HG02798 (cell line): ENCODE measurements around the gene NME1.
"Not testable (repeated sequence)": the region's sequence is repeated elsewhere in the genome, so short reads cannot be mapped to it uniquely, and the experiment has no call there.

Source experiments
- ATAC-seq: cut with Tn5 transposase; IDR thresholded peaks from one replicate; pipeline ENCODE4 v1.9.1; 2021; ENCODE audit warnings: mild to moderate bottlenecking; ENCODE audit not compliant: unreplicated experiment, poor library complexity

Gene NME1

GRCh38 chr17:51153210-51154072, at the start of gene NME1:
NME1 (plus strand) TSS chr17:51153559; CDS start chr17:51155655, 2,096 bp downstream.
- peak; percentile 96 for ATAC-seq

- no peak for ATAC-seq
Observed at GRCh38 chr17:51107778-51108177, 45.6 kb upstream of the NME1 start.

DNA sequence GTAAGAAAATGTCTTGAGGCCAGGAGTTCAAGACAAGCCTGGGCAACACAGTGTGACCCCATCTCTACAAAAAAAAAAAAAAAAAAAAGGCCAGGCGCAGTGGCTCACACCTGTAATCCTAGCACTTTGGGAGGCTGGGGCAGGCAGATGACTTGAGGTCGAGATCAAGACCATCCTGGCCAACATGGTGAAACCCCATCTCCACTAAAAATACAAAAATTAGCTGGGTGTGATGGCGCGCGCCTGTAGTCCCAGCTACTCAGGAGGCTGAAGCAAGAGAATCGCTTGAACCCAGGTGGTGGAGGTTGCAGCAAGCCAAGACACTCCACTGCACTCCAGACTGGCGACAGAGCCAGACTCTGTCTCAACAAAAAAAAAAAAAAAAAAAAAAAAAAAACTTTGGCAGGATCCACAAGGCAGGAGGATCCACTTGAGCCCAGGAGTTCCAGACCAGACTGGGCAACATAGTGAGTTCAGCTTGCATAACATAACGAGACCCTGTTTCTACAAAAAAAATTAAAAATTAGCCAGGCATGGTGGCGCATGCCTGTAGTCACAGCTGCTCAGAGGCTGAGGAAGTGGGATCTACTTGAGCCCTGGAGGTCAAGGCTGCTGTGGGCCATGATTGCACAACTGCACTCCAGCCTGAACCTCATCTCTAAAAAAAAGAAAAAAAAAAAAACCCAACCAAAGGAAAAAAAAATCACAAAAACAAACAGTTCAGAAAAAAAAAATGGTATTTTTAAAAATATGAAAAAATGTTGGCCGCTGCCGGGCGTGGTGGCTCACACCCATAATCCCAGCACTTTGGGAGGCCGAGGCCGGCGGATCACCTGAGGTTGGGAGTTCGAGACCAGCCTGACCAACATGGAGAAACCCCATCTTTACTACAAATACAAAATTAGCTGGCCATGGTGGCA, 40.8 kb upstream of the NME1 start:
- not testable (repeated sequence) for ATAC-seq

DNA sequence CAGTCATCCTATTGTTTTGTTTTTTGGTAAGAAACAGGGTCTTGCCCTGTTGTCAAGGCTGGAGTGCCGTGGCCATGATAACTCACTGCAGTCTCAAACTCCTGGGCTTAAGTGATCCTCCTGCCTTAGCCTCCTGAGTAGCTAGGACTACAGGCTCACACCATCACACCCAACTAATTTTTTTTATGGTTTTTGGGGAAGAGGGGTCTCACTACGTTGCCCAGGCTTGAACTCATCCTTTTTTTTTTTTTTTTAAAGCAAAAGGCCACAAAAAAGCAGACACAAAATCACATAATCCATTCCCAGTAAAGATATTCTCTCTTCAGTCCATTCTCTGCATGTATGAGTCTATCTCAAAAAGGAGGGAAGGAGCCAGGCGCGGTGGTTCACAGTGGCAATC, 38.2 kb upstream of the NME1 start:
- no peak for ATAC-seq

- ATAC-seq: no peak
Observed at GRCh38 chr17:51118330-51119195, 34.8 kb upstream of the NME1 start.

- peak; percentile 20 for ATAC-seq
Observed at GRCh38 chr17:51119415-51120356, 33.7 kb upstream of the NME1 start.

- peak; percentile 29 for ATAC-seq
Observed at GRCh38 chr17:51120357-51120738, 33.0 kb upstream of the NME1 start.

GRCh38 chr17:51120739-51121619, 32.4 kb upstream of the NME1 start, which contains the start of gene SPAG9:
SPAG9 (minus strand) TSS chr17:51120868; CDS start chr17:51120656, 212 bp downstream.
- peak; percentile 85 for ATAC-seq

DNA sequence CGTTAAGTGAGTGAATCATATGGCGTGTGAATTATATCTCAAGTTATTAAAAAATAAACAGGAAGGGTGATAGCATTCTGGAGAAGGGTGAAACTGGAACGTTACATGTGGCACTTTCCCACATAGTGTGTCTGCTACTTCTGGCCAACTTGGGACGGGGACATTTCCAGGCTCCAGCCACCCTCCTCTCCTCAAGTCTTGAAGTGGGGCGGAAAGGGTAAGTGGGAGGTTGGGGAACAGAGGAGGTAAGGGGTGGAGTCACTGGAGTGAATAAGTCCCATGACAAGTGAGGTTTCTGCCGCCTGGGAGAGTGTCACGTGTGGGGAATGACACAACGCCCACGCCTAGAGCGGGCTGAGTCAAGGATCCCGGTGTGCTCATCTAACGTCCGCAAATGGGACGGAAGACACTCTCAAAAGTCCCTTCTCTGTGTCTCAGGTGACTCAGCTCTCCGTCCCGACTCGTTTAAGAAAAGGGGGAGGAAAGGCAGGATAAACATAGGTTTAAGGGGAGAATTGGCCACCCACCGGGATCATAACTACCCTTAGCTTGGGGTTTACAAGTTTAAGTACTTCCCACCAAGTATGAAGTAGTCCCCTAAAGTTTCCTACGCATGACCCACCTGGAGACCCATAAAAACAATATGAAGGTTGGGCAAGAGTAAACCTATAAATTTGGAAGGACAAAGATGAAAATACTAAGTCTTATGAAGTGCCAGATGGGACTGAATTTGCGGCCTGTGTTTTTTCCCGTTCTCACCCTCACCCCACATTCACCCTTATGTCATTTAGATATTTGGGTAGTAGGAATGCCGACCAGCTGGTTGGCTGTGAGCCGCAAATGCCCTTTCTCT, 31.5 kb upstream of the NME1 start:
- peak; percentile 33 for ATAC-seq

DNA sequence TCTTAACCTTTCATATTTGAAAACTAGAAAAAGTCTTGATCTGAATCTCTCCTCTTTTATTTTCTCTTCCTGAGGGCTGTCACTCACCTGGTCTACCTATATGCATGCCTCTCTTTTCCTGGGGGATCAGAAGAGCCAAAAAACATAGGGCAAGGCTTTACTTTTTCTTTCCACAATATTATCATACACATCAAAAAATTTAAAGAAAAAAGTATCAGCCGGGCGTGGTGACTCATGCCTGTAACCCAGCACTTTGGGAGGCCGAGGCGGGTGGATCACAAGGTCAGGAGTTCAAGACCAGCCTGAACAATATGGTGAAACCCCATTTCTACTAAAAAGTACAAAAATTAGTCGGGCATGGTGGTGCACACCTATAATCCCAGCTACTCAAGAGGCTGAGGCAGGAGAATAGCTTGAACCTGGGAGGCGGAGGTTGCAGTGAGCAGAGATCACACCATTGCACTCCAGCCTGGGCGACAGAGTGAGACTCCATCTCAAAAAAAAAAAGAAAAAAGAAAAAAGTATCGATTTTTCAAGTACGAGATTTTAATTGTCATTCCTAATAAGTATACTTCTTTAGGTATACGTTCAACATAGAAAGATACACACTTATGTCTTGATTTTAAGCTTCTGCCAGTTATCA, 30.8 kb upstream of the NME1 start:
- not testable (repeated sequence) for ATAC-seq

DNA sequence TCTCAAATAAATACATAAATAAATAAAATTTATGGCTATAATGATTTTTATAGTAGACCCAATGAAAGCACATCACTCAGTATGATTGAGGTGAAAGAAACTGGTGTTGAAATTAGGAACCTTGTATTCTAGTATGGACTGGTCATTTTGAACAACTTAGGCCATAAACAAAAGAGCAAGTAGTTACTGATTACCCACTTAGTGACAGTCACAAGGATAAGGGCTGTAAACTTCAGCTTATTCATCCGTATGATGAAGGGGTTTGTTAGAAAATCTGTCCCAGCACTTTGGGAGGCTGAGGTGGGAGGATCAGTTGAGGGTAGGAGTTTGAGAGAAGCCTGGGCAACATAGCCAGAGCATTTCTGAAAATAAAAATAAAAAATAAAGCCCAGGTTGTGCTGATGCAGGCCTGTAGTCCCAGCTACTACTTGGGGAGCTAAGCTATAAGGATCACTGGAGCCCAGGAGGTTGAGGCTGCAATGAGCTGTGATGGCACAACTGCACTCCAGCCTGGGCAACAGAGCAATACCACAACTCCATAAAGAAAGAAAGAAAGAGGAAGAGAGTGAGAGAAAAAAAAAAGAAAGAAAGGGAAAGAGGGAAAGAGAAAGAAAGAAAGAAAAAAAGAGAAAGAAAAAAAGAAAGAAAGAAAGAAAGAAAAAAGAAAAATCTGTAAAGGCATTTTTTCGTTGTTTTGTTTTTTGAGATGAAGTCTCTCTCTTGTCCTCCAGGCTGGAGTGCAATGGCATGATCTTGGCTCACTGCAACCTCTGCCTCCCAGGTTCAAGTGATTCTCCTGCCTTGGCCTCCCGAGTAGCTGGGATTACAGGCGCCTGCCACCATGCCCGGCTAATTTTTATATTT, 28.5 kb upstream of the NME1 start:
- no peak for ATAC-seq

DNA sequence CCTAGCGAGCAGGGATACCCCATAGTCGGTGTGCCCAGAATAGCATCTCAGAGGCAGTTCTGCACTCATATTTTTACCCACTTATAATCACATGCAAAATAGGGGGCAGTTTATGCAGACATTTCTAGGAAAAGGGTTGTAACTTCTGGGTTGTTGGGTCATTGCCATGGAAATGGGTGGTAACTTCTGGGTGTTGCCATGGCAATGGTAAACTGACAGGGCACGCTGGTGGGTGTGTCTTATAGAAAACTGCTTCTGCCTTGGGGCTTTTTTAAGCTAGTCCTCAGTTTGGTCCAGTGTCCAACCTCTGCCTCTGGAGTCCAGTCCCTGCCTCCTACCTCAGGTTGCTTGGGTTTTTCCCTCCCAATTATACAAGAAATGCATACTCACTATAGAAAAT, 25.3 kb upstream of the NME1 start:
- no peak for ATAC-seq

- ATAC-seq: peak; percentile 57
Observed at GRCh38 chr17:51132964-51133319, 20.4 kb upstream of the NME1 start.

GRCh38 chr17:51133365-51133764, 20.0 kb upstream of the NME1 start:
- no peak for ATAC-seq

GRCh38 chr17:51135956-51136355, 17.4 kb upstream of the NME1 start:
- ATAC-seq: no peak

- no peak for ATAC-seq
Observed at GRCh38 chr17:51142597-51142996, 10.8 kb upstream of the NME1 start.
